ENCODE results near the gene ERF.
A peak's percentile ranks its signal among the peaks of the same experiment; 100 is the strongest.

DNA sequence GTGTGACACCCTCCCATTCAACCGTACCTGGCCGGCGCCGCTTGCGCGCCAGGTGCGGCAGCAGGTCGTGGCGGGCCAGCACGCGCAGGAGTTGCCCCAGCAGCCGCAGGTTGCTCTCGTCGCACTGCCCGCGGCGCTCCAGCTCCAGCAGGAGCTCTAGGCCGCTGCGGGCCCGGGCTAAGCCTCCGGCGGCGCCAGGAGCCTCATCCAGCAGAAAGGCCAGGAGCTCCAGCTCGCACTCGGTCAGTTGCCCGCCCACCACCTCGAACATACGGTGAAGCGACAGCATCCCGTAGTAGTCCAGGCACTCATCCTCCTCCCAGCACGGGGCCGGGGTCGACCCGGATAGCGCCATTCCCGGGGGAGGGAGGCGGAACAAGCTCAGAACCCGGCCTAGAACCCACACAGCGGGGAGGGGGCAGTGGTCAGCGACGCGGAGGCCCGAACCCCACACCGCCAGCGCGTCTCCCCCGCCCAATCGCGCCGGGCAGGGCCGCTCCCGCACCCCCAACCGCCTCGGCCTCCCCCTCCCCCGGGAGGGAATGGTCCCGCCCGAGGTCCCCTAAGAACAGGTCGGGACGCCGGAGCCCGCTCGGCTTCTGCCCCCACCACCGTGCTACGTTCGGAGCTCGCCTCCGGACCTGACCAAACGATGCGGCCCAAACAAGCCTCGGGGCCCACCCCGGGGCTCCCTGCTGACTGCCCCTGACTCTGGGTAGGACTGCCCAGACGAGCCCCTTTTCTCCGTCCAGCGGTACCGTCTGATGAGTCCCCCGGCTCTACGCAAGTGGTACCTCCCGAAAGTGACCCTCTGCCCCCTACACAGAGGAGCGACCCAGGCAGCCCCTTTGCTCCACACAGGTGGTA, 38.0 kb downstream of the ERF start:
- TF ChIP-seq REST (IDR thresholded peaks at IDR 0.05; ENCODE audit: insufficient read depth in 1 of 2, low read depth in 2 of 2, low read length in 2 of 2) (0 out of 4 replicates have a peak, but pooled peaks of 1 of the 2 experiments have one; percentile 14), SIN3A (IDR thresholded peaks at IDR 0.05; ENCODE audit: borderline replicate concordance, insufficient read depth, low read length) (0 out of 2 replicates have a peak, but pooled peaks have one; percentile 67), POLR2AphosphoS5 (IDR thresholded peaks at IDR 0.05; ENCODE audit: low read depth, low read length) (no peak), TAF1 (IDR thresholded peaks at IDR 0.05; ENCODE audit: borderline replicate concordance, insufficient read depth, low read length) (no peak)

Measured in PFSK-1 (cell line).